SK-N-SH treated with all-trans-retinoic acid at 6 μM for 48 hours (cell line): Measurements from ENCODE around the gene WDR5.

Source experiments
- ARNTL ChIP-seq: fragments of 450-650 bp; formaldehyde crosslinking; IDR thresholded peaks from 2 replicates; pipeline ENCODE4 v1.5.0; 2020; ENCODE audit warnings: low read depth, mild to moderate bottlenecking, moderate library complexity, borderline replicate concordance
- ESRRG ChIP-seq: fragments of 250-450 bp; sonication (Bioruptor Pico); IDR thresholded peaks from 2 replicates; pipeline ENCODE4 v1.6.1; 2021; ENCODE audit warnings: mild to moderate bottlenecking
- GLIS3 ChIP-seq: fragments of 250-450 bp; sonication (Bioruptor Pico); IDR thresholded peaks from 2 replicates; pipeline ENCODE4 v1.5.0; 2020; ENCODE audit warnings: mild to moderate bottlenecking, moderate library complexity
- PPARA ChIP-seq: fragments of 250-450 bp; sonication (Bioruptor Pico); IDR thresholded peaks from 2 replicates; pipeline ENCODE4 v1.5.0; 2020; ENCODE audit warnings: mild to moderate bottlenecking, borderline replicate concordance
- SNAI2 ChIP-seq: fragments of 250-450 bp; sonication (Bioruptor Pico); IDR thresholded peaks from 2 replicates; pipeline ENCODE4 v1.5.0; 2020; ENCODE audit warnings: mild to moderate bottlenecking, moderate library complexity
- TOX ChIP-seq: fragments of 250-450 bp; sonication (Bioruptor Pico); IDR thresholded peaks from 2 replicates; pipeline ENCODE4 v1.8.0; 2021; ENCODE audit warnings: mild to moderate bottlenecking, moderate library complexity, borderline replicate concordance
- ZC3H10 ChIP-seq: fragments of 250-450 bp; sonication (Bioruptor Pico); IDR thresholded peaks from 2 replicates; pipeline ENCODE4 v1.5.1; 2021; ENCODE audit warnings: mild to moderate bottlenecking, moderate library complexity
- ZFP30 ChIP-seq: fragments of 450-650 bp; formaldehyde crosslinking; IDR thresholded peaks from 2 replicates; pipeline ENCODE4 v1.5.0; 2022; ENCODE audit warnings: mild to moderate bottlenecking, moderate library complexity
- ZNF565 ChIP-seq: fragments of 450-650 bp; formaldehyde crosslinking; conservative IDR thresholded peaks from 2 replicates; pipeline ENCODE4 v1.5.0; 2020; ENCODE audit warnings: low read depth, mild to moderate bottlenecking, moderate library complexity
- ZNF70 ChIP-seq: fragments of 450-650 bp; formaldehyde crosslinking; IDR thresholded peaks from 2 replicates; pipeline ENCODE4 v1.5.0; 2020; ENCODE audit warnings: mild to moderate bottlenecking, moderate library complexity
- ZNF8 ChIP-seq: fragments of 450-650 bp; formaldehyde crosslinking; IDR thresholded peaks from 2 replicates; pipeline ENCODE4 v1.5.0; 2020; ENCODE audit warnings: mild to moderate bottlenecking, moderate library complexity
- TF ChIP-seq, protein P1 (sequence below): fragments of 250-450 bp; sonication (Bioruptor Pico); IDR thresholded peaks from 2 replicates; pipeline ENCODE4 v1.8.0; 2020; ENCODE audit warnings: mild to moderate bottlenecking, moderate library complexity, borderline replicate concordance
- TF ChIP-seq, protein P2 (sequence below): fragments of 250-450 bp; sonication (Bioruptor Pico); IDR thresholded peaks from 2 replicates; pipeline ENCODE4 v1.5.1; 2020; ENCODE audit warnings: low read depth, mild to moderate bottlenecking, moderate library complexity
- TF ChIP-seq, protein P3 (sequence below): fragments of 250-450 bp; sonication (Bioruptor Pico); IDR thresholded peaks from 2 replicates; pipeline ENCODE4 v1.8.0; 2021; ENCODE audit warnings: low read depth, mild to moderate bottlenecking, moderate library complexity, borderline replicate concordance

DNA sequence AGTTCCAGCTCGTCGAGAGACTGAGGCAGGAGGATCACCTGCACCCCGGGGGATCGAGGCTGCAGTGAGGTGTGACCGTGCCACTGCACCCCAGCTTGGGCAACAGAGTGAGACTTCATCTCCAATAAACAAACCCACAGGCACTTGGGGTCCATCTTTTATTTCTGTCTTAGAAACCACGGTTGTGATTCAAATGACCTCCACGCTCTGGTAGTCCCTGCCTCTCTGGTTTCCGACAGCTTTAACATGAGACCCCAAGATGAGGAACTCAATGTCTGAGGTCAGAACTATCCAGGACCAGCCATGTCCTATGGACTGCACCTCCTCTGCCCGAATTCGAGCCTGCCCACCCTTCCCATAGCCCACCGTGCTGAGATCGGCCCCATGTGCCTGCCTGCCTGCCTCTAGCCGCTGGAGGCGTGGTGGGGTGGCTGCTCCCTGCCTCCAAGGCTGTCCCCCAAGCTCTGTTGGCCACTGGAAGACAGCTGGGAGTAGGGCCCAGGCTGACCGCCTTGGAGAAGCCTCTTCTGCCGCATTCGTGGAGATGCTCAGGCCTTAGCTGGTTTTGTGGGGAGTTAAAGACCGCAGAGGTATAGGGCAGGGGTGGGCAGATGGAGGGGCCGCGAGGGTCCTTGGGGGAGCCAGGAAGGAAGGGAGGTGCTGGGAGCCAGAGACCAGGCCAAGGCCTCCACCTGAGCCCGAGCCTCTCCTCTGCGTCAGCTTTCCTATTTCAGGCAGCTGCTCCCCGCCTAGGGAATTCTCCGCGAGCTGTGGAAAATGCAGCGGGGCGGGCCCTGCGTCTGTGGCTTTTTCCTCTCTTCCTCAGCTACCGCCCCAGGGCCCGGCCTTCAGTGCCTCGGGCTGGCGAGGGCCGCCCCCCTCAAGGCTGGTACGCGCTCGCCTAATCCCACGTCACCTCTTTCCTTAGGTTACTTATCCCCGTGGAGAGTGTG is 6.9 kb upstream of the WDR5 start:
- TF ChIP-seq PPARA (no peak), TOX (CRISPR knock-in tag) (no peak), GLIS3 (CRISPR knock-in tag) (no peak), ZNF70 (CRISPR knock-in tag) (no peak), ZC3H10 (CRISPR knock-in tag) (no peak), ZFP30 (CRISPR knock-in tag) (no peak), SNAI2 (CRISPR knock-in tag) (no peak), ESRRG (CRISPR knock-in tag) (no peak), ZNF565 (no peak), ARNTL (CRISPR knock-in tag) (no peak), ZNF8 (CRISPR knock-in tag) (no peak)
- TF ChIP-seq, protein P1, sequence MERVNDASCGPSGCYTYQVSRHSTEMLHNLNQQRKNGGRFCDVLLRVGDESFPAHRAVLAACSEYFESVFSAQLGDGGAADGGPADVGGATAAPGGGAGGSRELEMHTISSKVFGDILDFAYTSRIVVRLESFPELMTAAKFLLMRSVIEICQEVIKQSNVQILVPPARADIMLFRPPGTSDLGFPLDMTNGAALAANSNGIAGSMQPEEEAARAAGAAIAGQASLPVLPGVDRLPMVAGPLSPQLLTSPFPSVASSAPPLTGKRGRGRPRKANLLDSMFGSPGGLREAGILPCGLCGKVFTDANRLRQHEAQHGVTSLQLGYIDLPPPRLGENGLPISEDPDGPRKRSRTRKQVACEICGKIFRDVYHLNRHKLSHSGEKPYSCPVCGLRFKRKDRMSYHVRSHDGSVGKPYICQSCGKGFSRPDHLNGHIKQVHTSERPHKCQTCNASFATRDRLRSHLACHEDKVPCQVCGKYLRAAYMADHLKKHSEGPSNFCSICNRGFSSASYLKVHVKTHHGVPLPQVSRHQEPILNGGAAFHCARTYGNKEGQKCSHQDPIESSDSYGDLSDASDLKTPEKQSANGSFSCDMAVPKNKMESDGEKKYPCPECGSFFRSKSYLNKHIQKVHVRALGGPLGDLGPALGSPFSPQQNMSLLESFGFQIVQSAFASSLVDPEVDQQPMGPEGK: no peak
- TF ChIP-seq, protein P2, sequence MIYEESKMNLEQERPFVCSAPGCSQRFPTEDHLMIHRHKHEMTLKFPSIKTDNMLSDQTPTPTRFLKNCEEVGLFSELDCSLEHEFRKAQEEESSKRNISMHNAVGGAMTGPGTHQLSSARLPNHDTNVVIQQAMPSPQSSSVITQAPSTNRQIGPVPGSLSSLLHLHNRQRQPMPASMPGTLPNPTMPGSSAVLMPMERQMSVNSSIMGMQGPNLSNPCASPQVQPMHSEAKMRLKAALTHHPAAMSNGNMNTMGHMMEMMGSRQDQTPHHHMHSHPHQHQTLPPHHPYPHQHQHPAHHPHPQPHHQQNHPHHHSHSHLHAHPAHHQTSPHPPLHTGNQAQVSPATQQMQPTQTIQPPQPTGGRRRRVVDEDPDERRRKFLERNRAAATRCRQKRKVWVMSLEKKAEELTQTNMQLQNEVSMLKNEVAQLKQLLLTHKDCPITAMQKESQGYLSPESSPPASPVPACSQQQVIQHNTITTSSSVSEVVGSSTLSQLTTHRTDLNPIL (CRISPR knock-in tag): no peak
- TF ChIP-seq, protein P3, sequence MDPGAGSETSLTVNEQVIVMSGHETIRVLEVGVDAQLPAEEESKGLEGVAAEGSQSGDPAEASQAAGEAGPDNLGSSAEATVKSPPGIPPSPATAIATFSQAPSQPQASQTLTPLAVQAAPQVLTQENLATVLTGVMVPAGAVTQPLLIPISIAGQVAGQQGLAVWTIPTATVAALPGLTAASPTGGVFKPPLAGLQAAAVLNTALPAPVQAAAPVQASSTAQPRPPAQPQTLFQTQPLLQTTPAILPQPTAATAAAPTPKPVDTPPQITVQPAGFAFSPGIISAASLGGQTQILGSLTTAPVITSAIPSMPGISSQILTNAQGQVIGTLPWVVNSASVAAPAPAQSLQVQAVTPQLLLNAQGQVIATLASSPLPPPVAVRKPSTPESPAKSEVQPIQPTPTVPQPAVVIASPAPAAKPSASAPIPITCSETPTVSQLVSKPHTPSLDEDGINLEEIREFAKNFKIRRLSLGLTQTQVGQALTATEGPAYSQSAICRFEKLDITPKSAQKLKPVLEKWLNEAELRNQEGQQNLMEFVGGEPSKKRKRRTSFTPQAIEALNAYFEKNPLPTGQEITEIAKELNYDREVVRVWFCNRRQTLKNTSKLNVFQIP (CRISPR knock-in tag): no peak
